IPS-18c (cell line): Measurements from ENCODE around the gene CHMP1B.

ENCODE experiments used
- H3K4me3 ChIP-seq: 2 replicates; pipeline ENCODE4 v1.7.0; 2013; ENCODE audit warnings: low read depth, mild to moderate bottlenecking, low read length, moderate library complexity; ENCODE audit not compliant: insufficient read depth
- H3K9me3 ChIP-seq: one replicate; pipeline ENCODE4 v1.6.1; 2013; ENCODE audit warnings: mild to moderate bottlenecking, low read length, moderate library complexity; ENCODE audit not compliant: control insufficient read depth, insufficient read depth

The CHMP1B gene

DNA sequence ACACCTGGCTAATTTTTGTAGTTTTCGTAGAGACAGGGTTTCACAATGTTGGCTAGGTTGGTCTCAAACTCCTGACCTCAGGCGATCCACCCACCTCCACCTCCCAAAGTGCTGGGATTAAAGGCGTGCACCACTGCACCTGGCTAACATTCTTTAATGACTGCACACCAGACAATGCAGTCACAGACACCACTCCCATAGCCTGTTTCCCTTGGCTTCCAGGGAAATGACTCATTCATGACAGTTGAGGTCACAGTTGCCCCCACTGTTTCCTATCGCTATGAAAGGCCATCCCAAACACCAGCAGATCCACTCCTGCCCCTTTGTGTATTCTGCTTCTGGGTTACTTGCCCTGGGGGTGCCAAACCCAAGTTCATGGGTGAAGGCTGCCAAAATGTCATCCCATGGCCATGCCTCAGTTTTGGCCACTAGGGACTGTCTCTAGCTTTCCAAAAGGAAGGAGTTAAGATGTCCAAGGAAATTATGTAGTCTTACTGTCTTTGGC is 8.7 kb downstream of the CHMP1B start:
- H3K9me3 ChIP-seq, result no peaks in the 10 kb centered on the region
- no peak overlapping the region for H3K4me3 ChIP-seq

GRCh38 chr18:11860594-11861450 is 9.6 kb downstream of the CHMP1B start:
- H3K9me3 ChIP-seq, result no peaks in the 10 kb centered on the region
- H3K4me3 ChIP-seq, result no peak overlapping the region

DNA sequence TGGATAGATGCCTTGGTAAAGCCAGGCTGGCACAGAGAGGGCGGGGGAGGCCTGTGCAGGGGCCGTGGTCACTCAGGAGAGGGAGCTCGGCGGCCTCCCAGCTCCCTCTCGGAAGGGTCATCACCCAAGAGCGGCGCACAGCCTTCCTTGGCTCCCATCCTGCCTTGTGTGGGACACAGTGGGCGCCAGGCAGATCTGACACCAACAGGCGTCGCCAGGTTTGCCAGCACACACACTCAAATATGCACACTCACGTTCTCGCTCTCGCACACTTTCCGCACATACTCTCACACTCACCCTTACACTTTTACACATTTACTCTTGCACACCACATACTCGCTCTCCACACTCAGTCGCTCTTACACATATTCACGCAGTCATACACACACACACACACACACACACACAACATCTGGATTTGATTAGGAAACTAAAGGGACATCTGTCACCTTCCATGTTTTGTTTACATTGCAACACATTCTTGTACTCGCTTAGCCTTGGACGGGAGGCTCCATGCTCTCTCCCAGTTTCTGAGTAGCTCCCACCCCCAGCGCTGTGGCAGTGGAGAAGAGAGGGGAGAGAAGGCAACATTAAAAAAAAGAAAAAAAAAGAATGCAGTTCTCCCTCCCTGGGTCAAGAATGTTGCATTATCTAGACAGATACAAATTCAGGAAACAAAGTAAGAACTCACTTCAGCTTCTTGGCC is 10.5 kb downstream of the CHMP1B start:
- no peaks in the 10 kb centered on the region for H3K9me3 ChIP-seq
- H3K4me3 ChIP-seq, result no peak overlapping the region

GRCh38 chr18:11862468-11863137 is 11.4 kb downstream of the CHMP1B start:
- no peak overlapping the region for H3K4me3 ChIP-seq
- no peaks in the 10 kb centered on the region for H3K9me3 ChIP-seq

- no peaks in the 10 kb centered on the region for H3K9me3 ChIP-seq
- no peak overlapping the region for H3K4me3 ChIP-seq
Observed at GRCh38 chr18:11864471-11864870, 13.3 kb downstream of the CHMP1B start.

GRCh38 chr18:11865071-11865470 is 13.9 kb downstream of the CHMP1B start:
- Histone ChIP-seq H3K4me3 (no peak overlapping the region), H3K9me3 (no peaks in the 10 kb centered on the region)

- Histone ChIP-seq H3K4me3 (no peak overlapping the region), H3K9me3 (no peaks in the 10 kb centered on the region)
Observed at GRCh38 chr18:11866329-11866728, 15.1 kb downstream of the CHMP1B start.

GRCh38 chr18:11866764-11867163 is 15.6 kb downstream of the CHMP1B start:
- Histone ChIP-seq H3K9me3 (no peaks in the 10 kb centered on the region), H3K4me3 (no peak overlapping the region)

GRCh38 chr18:11868230-11868629 is 17.0 kb downstream of the CHMP1B start:
- Histone ChIP-seq H3K9me3 (no peaks in the 10 kb centered on the region), H3K4me3 (no peak overlapping the region)

DNA sequence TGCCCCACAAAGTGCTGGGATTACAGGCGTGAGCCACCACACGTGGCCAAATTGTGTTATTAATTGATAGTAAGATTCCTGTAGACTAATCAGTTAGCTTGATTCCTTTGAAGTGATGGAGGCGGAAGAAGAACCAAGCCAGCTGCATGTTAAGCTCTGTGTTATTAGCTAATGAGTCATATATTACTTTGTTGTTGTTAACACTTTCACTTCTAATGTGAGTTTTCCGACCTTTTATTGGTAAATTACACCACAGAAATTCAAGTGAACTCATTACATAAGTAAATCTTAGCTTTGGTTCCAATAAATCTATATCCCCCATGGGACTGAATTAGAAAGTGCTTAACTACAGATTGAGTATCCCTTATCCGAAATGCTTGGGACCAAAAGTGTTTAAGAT is 20.3 kb downstream of the CHMP1B start:
- no peaks in the 10 kb centered on the region for H3K9me3 ChIP-seq
- no peak overlapping the region for H3K4me3 ChIP-seq

GRCh38 chr18:11872479-11873136 is 21.4 kb downstream of the CHMP1B start:
- H3K4me3 ChIP-seq, result no peak overlapping the region
- H3K9me3 ChIP-seq, result no peaks in the 10 kb centered on the region

DNA sequence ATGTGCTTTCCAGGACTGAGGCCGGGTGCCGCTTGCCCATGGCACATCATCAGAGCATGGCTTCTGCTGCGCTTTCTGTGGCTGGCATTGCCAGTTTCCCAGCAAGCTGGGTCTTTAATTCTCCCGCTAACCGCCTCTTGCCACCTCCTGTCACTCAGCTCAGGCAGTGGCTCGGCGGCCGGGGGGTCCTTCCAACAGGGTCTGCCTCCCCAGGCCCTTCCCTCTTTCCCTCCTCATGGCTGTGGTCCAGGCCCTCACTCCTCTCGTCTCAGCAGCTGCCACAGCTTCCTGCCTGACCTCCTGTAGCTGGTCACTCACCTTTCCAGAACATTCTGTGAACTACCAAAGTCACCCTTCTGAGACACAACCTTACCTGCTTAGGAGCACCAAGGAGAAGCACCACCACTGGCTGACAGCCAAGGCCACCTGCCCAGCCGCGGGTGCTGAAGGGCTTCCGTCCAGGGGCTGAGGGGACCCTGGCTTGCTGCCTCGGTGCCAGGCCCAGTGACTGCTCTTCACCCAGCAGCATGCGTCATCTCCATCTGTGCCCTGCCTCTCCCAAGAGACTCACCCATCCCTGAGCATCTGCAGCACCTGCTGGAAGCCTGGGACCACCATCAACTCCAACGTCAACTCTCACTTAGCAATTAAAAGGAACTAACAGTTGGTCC is 22.6 kb downstream of the CHMP1B start:
- H3K4me3 ChIP-seq, result no peak overlapping the region
- no peaks in the 10 kb centered on the region for H3K9me3 ChIP-seq

GRCh38 chr18:11874676-11875075 is 23.5 kb downstream of the CHMP1B start:
- Histone ChIP-seq H3K9me3 (no peaks in the 10 kb centered on the region), H3K4me3 (no peak overlapping the region)

DNA sequence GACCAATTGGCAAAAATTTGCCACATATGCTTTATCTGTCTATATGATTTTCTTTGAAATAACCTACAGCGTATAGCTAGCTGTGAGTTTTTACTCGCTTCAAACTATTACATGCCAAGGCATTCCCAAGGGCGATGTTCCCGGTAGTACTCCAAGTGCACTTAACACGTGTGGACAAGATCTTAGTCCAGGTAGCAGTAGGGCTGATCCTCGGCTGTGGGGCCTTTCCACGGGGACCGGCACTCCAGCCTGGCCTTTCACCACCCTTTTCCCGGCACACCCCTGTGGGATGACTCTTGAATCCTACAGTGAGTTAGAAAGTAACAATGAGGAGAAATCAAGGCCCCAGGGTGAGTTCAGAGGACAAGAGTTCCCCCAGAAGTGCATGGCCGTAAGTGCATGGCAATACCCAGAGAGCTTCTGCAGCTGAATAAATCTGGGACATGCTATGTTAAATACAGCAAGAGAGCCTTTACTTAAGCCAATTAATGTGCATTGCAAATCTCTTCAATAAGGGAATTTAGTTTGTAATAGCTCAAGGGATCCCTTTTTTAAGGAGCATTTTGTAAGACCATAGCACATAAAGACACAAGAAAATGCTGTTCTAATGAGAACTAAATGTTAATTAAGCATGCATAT is 26.4 kb downstream of the CHMP1B start:
- Histone ChIP-seq H3K9me3 (no peaks in the 10 kb centered on the region), H3K4me3 (no peak overlapping the region)

GRCh38 chr18:11880586-11881304 is 29.5 kb downstream of the CHMP1B start:
- Histone ChIP-seq H3K4me3 (no peak overlapping the region), H3K9me3 (no peaks in the 10 kb centered on the region)

DNA sequence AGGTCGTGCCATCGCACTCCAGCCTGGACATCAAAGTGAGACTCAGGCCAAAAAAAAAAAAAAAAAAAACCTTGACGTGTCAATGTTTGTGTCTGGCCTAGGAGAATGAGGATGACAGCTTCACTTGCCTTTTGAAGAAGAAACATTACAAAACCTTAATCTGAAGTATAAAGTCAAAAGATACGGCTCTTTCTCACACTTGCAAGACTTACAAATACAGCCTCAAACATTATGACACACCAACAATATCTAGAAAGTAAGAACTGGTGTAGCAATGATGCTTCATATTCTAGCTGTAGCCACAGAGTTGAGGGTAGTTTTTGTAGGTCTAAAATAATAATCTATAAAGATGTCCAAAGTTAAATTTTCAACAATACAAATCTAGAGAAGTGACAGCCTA is 31.4 kb downstream of the CHMP1B start:
- no peaks in the 10 kb centered on the region for H3K9me3 ChIP-seq

More for the DNA sequence above, 31.4 kb downstream of the CHMP1B start:
- no peak overlapping the region for H3K4me3 ChIP-seq
